VCaP (cell line): ENCODE measurements around the gene CLCA2.

Experiments
- H3K27ac ChIP-seq: fragments of 450-650 bp; 2 replicates; pipeline ENCODE4 v1.5.1; 2017
- CTCF ChIP-seq: fragments of 450-650 bp; conservative IDR thresholded peaks from 2 replicates; pipeline ENCODE4 v1.5.1; 2017; ENCODE audit warnings: mild to moderate bottlenecking, moderate library complexity

CLCA2 gene

GRCh38 chr1:86447198-86447790 is 23.3 kb downstream of the CLCA2 start:
- TF ChIP-seq CTCF: no peak
- no peak overlapping the region for H3K27ac ChIP-seq

GRCh38 chr1:86448670-86449069 is 24.7 kb downstream of the CLCA2 start:
- TF ChIP-seq CTCF: no peak
- H3K27ac ChIP-seq: no peak overlapping the region

- H3K27ac ChIP-seq: no peak overlapping the region
- TF ChIP-seq CTCF: no peak
Measured at GRCh38 chr1:86449103-86449502, 25.1 kb downstream of the CLCA2 start.

- no peak for TF ChIP-seq CTCF
- H3K27ac ChIP-seq: no peak overlapping the region
Measured at GRCh38 chr1:86450847-86451246, 26.9 kb downstream of the CLCA2 start.

GRCh38 chr1:86453664-86454063 is 29.7 kb downstream of the CLCA2 start:
- TF ChIP-seq CTCF: no peak
- no peak overlapping the region for H3K27ac ChIP-seq

- no peak overlapping the region for H3K27ac ChIP-seq
- TF ChIP-seq CTCF: no peak
Measured at GRCh38 chr1:86455073-86455472, 31.1 kb downstream of the CLCA2 start.

GRCh38 chr1:86460998-86461397 is 37.0 kb downstream of the CLCA2 start:
- TF ChIP-seq CTCF: no peak
- no peak overlapping the region for H3K27ac ChIP-seq
